ENCODE data around the gene C5orf22. TPM values are rescaled to one million over a fixed set of nuclear protein-coding genes. Genes with fewer than 3 reads are reported as not detected.
"Not testable (repeated sequence)": the region's sequence is repeated elsewhere in the genome, so short reads cannot be mapped to it uniquely, and the experiment has no call there.

C5orf22 gene
- total and polyA plus RNA-seq, 2 donors (not counting 3 experiments of a cell fraction or from before 2014, with no cell fraction given), result 11.7 to 27.5 TPM

GRCh38 chr5:31563216-31563615 is 31.1 kb downstream of the C5orf22 start:
- dilution Hi-C loops (cut with MboI; ENCODE audit: extremely low pct_ligation_motif_present, low sequenced_read_pairs) (no loop called here), intact Hi-C loops (cut with micrococcal nuclease) (no loop called here)
- Histone ChIP-seq H3K9ac (replicated peaks; ENCODE audit: extremely low read depth, insufficient read depth, low read length) (no peak overlapping the region), H3K27ac (ENCODE audit: insufficient read depth, low read depth, low read length) (no peak overlapping the region), H3K9me1 (replicated peaks; ENCODE audit: control insufficient read depth, extremely low read depth, insufficient read depth, low read length) (no peaks in the 10 kb centered on the region), H4K20me1 (replicated peaks; ENCODE audit: control insufficient read depth, extremely low read depth, insufficient read depth, low read length) (no peaks in the 10 kb centered on the region), H3K79me2 (ENCODE audit: control insufficient read depth, insufficient read depth, low read length) (no peaks in the 10 kb centered on the region), H3K9me3 (replicated peaks; ENCODE audit: control insufficient read depth, insufficient read depth, low read length) (no peaks in the 10 kb centered on the region), H3K36me3 (ENCODE audit: control insufficient read depth in 2 of 2, extremely low read depth in 1 of 2, insufficient read depth in 2 of 2, low read length in 2 of 2) (no peaks in the 10 kb centered on the region), H3K27me3 (ENCODE audit: control insufficient read depth in 2 of 2, insufficient read depth in 2 of 2, low read length in 2 of 2) (no peaks in the 10 kb centered on the region), H3K4me2 (ENCODE audit: insufficient read depth, low read length) (no peak overlapping the region), H3K4me3 (replicated peaks in 1 of 3; ENCODE audit: insufficient read depth in 1 of 3, low read depth in 1 of 3, low read length in 3 of 3) (no peak overlapping the region), H2AFZ (ENCODE audit: low read depth, low read length) (no peak overlapping the region), H3K4me1 (ENCODE audit: control insufficient read depth, extremely low read depth, insufficient read depth, low read length) (no peaks in the 10 kb centered on the region)
- DNase-seq (ENCODE audit: low read depth, low spot score) (no peak), FAIRE-seq (no peak)
- ChIA-PET CTCF (interaction anchor here (1.1 kb wide), 1 partner anchor 514 kb away, joined by 3 read pairs; no protein-coding TSS in a partner anchor), POLR2A (no interaction called here)
- BruUV-seq (replicated peaks), result no TSS peak
- TF ChIP-seq JUN (IDR thresholded peaks at IDR 0.05; ENCODE audit: borderline replicate concordance, insufficient read depth, insufficient read length, low read depth) (no peak), FOS (IDR thresholded peaks at IDR 0.05; ENCODE audit: borderline replicate concordance, insufficient read depth, low read length) (no peak), POLR2A (IDR thresholded peaks at IDR 0.05; ENCODE audit: low read depth, low read length) (no peak), MAX (IDR thresholded peaks at IDR 0.05; ENCODE audit: insufficient read depth, insufficient read length) (no peak), EZH2 (IDR thresholded peaks at IDR 0.05; ENCODE audit: borderline replicate concordance, low read depth, low read length, severe bottlenecking) (no peak), POLR2AphosphoS5 (IDR thresholded peaks at IDR 0.05; ENCODE audit: insufficient read depth, low read depth, low read length) (no peak), CTCF (IDR thresholded peaks at IDR 0.05; ENCODE audit: extremely low read depth in 1 of 2, insufficient read depth in 1 of 2, low read depth in 1 of 2, low read length in 2 of 2) (no peak), MYC (IDR thresholded peaks at IDR 0.05; ENCODE audit: low read depth, low read length) (no peak), GATA2 (IDR thresholded peaks at IDR 0.05; ENCODE audit: insufficient read depth, insufficient read length, low read depth, low read length) (no peak)

GRCh38 chr5:31566362-31566761 is 34.3 kb downstream of the C5orf22 start:
- CTCF ChIA-PET; H4K20me1 ChIP-seq (replicated peaks; ENCODE audit: control insufficient read depth, extremely low read depth, insufficient read depth, low read length); H3K4me3 ChIP-seq (replicated peaks in 1 of 3; ENCODE audit: insufficient read depth in 1 of 3, low read depth in 1 of 3, low read length in 3 of 3); H3K27me3 ChIP-seq (ENCODE audit: control insufficient read depth in 2 of 2, insufficient read depth in 2 of 2, low read length in 2 of 2); H3K4me2 ChIP-seq (ENCODE audit: insufficient read depth, low read length); H3K36me3 ChIP-seq (ENCODE audit: control insufficient read depth in 2 of 2, extremely low read depth in 1 of 2, insufficient read depth in 2 of 2, low read length in 2 of 2); H3K79me2 ChIP-seq (ENCODE audit: control insufficient read depth, insufficient read depth, low read length); POLR2A ChIA-PET; H3K9me1 ChIP-seq (replicated peaks; ENCODE audit: control insufficient read depth, extremely low read depth, insufficient read depth, low read length); H3K9me3 ChIP-seq (replicated peaks; ENCODE audit: control insufficient read depth, insufficient read depth, low read length); H3K9ac ChIP-seq (replicated peaks; ENCODE audit: extremely low read depth, insufficient read depth, low read length); H3K27ac ChIP-seq (ENCODE audit: insufficient read depth, low read depth, low read length); intact Hi-C loops (cut with micrococcal nuclease); BruUV-seq (replicated peaks); H2AFZ ChIP-seq (ENCODE audit: low read depth, low read length); dilution Hi-C loops (cut with MboI; ENCODE audit: extremely low pct_ligation_motif_present, low sequenced_read_pairs); H3K4me1 ChIP-seq (ENCODE audit: control insufficient read depth, extremely low read depth, insufficient read depth, low read length); FAIRE-seq; DNase-seq (ENCODE audit: low read depth, low spot score): not testable (repeated sequence)
